ENCODE data around the gene LUC7L3. TPM values are rescaled to one million over a fixed set of nuclear protein-coding genes. Genes with fewer than 3 reads are reported as not detected.

The LUC7L3 gene, protein sequence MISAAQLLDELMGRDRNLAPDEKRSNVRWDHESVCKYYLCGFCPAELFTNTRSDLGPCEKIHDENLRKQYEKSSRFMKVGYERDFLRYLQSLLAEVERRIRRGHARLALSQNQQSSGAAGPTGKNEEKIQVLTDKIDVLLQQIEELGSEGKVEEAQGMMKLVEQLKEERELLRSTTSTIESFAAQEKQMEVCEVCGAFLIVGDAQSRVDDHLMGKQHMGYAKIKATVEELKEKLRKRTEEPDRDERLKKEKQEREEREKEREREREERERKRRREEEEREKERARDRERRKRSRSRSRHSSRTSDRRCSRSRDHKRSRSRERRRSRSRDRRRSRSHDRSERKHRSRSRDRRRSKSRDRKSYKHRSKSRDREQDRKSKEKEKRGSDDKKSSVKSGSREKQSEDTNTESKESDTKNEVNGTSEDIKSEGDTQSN
- 58.0 and 69.3 TPM in 2 replicates for total RNA-seq (2014; rRNA removed; shearing (Covaris generic))
- 369 and 501 TPM in 2 replicates for polyA plus RNA-seq (2016; fragmentation: Nextera tagmentation; extraction: Ambion mirVana)
- long read RNA-seq, full-length matches to known transcripts = 4 of 78 reads
- long read RNA-seq, partial matches to known transcripts = 56 of 78 reads
- long read RNA-seq, other reads (novel, unspliced or antisense) = 18 of 78 reads

DNA sequence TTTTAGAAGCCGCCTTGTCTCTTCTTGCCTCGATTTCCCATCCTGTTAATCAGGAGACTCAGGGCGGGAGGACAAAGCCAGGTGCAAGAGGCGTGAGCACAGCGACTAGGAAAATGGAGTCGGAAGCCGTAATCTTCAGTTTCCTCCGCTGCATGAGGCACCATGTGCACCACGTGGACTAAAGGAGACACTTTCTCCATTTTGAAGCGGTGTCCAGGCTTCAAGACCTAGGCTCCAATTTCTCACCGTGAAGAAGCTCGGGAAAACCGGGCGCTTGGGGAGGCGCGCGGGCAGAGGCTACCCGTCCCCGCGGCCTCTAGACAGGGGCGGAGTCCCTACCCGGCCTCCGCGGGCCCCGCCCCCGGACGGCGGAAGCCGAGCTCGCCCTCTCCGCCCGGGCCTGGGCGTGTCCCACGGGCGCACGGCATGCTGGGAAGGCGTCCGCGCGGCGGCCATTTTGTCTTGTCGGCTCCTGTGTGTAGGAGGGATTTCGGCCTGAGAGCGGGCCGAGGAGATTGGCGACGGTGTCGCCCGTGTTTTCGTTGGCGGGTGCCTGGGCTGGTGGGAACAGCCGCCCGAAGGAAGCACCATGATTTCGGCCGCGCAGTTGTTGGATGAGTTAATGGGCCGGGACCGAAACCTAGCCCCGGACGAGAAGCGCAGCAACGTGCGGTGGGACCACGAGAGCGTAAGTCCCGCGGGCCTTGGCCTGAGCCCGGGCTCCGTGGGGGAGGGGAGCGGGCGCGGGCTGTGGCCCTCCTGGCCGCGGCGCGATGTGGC is at the start of gene LUC7L3:
Gene LUC7L3, plus strand, starts transcription at position 460 of the 780 bp plus-strand sequence. Its CDS starts 130 bp downstream, at position 590.
- Mint-ChIP-seq H3K27me3 (ENCODE audit: insufficient read depth, low read depth, poor library complexity) (peaks cover 7% of the 10 kb centered on the region), H3K36me3 (ENCODE audit: low read depth) (no peaks in the 10 kb centered on the region; the same call in 2 of the 3 replicates), H3K4me1 (peaks cover 17% of the 10 kb centered on the region; the same call in 2 of the 3 replicates), H3K4me3 (peak within 1 kb of the TSS; percentile 99), H3K27ac (peak within 1 kb of the TSS; percentile 100), H3K9me3 (peaks cover 3% of the 10 kb centered on the region; the same call in 1 of the 3 replicates)
- 0 out of 2 replicates have a peak, but pooled peaks cover 6% of the 10 kb centered on the region for H3F3A ChIP-seq (replicated peaks; ENCODE audit: low read depth)
- peak within 1 kb of the TSS; percentile 99; the same call in 1 of the 2 replicates for H2AFZ ChIP-seq
- DNase-seq (ENCODE audit: low spot score) = peak; percentile 95
- no peaks in the 10 kb centered on the region for H3K9me2 ChIP-seq (ENCODE audit: insufficient read depth)
- H3K36me3 ChIP-seq (ENCODE audit: insufficient read depth) = no peaks in the 10 kb centered on the region
- H3K4me2 ChIP-seq = peak within 1 kb of the TSS; percentile 89
- H3K27me3 ChIP-seq (ENCODE audit: insufficient read depth) = no peaks in the 10 kb centered on the region
- peak; percentile 94 for ATAC-seq
- H3K4me1 ChIP-seq (ENCODE audit: insufficient read depth) = peaks cover 21% of the 10 kb centered on the region
- H4K20me1 ChIP-seq (replicated peaks; ENCODE audit: insufficient read depth) = peaks cover 30% of the 10 kb centered on the region
- H3K27ac ChIP-seq (ENCODE audit: low read depth) = peak within 1 kb of the TSS; percentile 100
- H3K4me3 ChIP-seq = peak within 1 kb of the TSS; percentile 68
- peaks cover 49% of the 10 kb centered on the region for H3K79me2 ChIP-seq (replicated peaks; ENCODE audit: insufficient read depth)
- no peak for TF ChIP-seq NANOG (IDR thresholded peaks at IDR 0.05; ENCODE audit: borderline replicate concordance)
- TF ChIP-seq JUNB (IDR thresholded peaks at IDR 0.05; ENCODE audit: unreplicated experiment) = no peak
- no peak for TF ChIP-seq EZH2 (IDR thresholded peaks at IDR 0.05; ENCODE audit: low read depth, unreplicated experiment)
- TF ChIP-seq, protein P1, sequence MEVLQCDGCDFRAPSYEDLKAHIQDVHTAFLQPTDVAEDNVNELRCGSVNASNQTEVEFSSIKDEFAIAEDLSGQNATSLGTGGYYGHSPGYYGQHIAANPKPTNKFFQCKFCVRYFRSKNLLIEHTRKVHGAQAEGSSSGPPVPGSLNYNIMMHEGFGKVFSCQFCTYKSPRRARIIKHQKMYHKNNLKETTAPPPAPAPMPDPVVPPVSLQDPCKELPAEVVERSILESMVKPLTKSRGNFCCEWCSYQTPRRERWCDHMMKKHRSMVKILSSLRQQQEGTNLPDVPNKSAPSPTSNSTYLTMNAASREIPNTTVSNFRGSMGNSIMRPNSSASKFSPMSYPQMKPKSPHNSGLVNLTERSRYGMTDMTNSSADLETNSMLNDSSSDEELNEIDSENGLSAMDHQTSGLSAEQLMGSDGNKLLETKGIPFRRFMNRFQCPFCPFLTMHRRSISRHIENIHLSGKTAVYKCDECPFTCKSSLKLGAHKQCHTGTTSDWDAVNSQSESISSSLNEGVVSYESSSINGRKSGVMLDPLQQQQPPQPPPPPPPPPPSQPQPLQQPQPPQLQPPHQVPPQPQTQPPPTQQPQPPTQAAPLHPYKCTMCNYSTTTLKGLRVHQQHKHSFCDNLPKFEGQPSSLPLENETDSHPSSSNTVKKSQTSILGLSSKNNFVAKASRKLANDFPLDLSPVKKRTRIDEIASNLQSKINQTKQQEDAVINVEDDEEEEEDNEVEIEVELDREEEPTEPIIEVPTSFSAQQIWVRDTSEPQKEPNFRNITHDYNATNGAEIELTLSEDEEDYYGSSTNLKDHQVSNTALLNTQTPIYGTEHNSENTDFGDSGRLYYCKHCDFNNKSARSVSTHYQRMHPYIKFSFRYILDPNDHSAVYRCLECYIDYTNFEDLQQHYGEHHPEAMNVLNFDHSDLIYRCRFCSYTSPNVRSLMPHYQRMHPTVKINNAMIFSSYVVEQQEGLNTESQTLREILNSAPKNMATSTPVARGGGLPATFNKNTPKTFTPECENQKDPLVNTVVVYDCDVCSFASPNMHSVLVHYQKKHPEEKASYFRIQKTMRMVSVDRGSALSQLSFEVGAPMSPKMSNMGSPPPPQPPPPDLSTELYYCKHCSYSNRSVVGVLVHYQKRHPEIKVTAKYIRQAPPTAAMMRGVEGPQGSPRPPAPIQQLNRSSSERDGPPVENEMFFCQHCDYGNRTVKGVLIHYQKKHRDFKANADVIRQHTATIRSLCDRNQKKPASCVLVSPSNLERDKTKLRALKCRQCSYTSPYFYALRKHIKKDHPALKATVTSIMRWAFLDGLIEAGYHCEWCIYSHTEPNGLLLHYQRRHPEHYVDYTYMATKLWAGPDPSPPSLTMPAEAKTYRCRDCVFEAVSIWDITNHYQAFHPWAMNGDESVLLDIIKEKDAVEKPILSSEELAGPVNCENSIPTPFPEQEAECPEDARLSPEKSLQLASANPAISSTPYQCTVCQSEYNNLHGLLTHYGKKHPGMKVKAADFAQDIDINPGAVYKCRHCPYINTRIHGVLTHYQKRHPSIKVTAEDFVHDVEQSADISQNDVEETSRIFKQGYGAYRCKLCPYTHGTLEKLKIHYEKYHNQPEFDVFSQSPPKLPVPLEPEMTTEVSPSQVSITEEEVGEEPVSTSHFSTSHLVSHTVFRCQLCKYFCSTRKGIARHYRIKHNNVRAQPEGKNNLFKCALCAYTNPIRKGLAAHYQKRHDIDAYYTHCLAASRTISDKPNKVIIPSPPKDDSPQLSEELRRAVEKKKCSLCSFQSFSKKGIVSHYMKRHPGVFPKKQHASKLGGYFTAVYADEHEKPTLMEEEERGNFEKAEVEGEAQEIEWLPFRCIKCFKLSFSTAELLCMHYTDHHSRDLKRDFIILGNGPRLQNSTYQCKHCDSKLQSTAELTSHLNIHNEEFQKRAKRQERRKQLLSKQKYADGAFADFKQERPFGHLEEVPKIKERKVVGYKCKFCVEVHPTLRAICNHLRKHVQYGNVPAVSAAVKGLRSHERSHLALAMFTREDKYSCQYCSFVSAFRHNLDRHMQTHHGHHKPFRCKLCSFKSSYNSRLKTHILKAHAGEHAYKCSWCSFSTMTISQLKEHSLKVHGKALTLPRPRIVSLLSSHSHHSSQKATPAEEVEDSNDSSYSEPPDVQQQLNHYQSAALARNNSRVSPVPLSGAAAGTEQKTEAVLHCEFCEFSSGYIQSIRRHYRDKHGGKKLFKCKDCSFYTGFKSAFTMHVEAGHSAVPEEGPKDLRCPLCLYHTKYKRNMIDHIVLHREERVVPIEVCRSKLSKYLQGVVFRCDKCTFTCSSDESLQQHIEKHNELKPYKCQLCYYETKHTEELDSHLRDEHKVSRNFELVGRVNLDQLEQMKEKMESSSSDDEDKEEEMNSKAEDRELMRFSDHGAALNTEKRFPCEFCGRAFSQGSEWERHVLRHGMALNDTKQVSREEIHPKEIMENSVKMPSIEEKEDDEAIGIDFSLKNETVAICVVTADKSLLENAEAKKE (CRISPR knock-in tag; IDR thresholded peaks at IDR 0.05) = no peak
- TF ChIP-seq, protein P2, sequence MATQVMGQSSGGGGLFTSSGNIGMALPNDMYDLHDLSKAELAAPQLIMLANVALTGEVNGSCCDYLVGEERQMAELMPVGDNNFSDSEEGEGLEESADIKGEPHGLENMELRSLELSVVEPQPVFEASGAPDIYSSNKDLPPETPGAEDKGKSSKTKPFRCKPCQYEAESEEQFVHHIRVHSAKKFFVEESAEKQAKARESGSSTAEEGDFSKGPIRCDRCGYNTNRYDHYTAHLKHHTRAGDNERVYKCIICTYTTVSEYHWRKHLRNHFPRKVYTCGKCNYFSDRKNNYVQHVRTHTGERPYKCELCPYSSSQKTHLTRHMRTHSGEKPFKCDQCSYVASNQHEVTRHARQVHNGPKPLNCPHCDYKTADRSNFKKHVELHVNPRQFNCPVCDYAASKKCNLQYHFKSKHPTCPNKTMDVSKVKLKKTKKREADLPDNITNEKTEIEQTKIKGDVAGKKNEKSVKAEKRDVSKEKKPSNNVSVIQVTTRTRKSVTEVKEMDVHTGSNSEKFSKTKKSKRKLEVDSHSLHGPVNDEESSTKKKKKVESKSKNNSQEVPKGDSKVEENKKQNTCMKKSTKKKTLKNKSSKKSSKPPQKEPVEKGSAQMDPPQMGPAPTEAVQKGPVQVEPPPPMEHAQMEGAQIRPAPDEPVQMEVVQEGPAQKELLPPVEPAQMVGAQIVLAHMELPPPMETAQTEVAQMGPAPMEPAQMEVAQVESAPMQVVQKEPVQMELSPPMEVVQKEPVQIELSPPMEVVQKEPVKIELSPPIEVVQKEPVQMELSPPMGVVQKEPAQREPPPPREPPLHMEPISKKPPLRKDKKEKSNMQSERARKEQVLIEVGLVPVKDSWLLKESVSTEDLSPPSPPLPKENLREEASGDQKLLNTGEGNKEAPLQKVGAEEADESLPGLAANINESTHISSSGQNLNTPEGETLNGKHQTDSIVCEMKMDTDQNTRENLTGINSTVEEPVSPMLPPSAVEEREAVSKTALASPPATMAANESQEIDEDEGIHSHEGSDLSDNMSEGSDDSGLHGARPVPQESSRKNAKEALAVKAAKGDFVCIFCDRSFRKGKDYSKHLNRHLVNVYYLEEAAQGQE (IDR thresholded peaks at IDR 0.05; ENCODE audit: unreplicated experiment) = no peak
- 0 out of 2 replicates have a peak, but pooled peaks have one; percentile 2 for TF ChIP-seq CREB1 (CRISPR knock-in tag; IDR thresholded peaks at IDR 0.05; ENCODE audit: low read depth)
- no peak for TF ChIP-seq ZNF331 (CRISPR knock-in tag; IDR thresholded peaks at IDR 0.05; ENCODE audit: low read depth)
- peak; percentile 98 for TF ChIP-seq POLR2AphosphoS5 (IDR thresholded peaks at IDR 0.05; ENCODE audit: low read depth)
- TF ChIP-seq, protein P3, sequence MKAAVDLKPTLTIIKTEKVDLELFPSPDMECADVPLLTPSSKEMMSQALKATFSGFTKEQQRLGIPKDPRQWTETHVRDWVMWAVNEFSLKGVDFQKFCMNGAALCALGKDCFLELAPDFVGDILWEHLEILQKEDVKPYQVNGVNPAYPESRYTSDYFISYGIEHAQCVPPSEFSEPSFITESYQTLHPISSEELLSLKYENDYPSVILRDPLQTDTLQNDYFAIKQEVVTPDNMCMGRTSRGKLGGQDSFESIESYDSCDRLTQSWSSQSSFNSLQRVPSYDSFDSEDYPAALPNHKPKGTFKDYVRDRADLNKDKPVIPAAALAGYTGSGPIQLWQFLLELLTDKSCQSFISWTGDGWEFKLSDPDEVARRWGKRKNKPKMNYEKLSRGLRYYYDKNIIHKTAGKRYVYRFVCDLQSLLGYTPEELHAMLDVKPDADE (IDR thresholded peaks at IDR 0.05) = peak; percentile 60
- TF ChIP-seq STAT1 (IDR thresholded peaks at IDR 0.05; ENCODE audit: unreplicated experiment) = no peak

Measured in GM23338 (cell line).